ENCODE data around the gene NDFIP1.
"Not testable (repeated sequence)": the region's sequence is repeated elsewhere in the genome, so short reads cannot be mapped to it uniquely, and the experiment has no call there.

NDFIP1 gene

DNA sequence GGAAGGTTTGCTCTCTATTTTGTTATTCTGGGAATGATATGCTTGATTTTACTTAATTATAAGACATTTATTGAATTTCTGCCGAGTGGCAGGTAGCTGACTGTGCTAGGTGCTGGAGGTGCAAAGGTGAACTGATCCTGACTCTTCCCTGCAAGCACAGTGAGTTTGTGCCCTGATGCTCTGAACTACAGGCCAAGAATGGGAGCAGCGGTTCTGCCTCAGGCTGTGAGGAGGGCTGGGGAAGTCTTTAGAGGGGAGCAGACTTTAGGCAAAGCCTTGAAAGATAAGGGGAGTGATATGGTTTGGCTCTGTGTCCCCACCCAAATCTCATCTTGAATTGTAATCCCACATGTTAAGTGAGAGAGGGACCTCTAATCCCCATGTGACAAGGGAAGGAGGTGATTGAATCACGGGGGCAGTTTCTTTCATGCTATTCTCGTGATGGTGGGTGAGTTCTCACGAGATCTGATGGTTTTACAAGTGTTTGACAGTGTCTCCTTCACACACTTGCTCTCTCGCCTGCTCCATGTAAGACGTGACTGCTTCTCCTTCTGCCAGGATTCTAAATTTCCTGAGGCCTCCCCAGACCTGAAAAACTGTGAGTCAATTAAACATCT lies 73.1 kb downstream of the NDFIP1 start:
- in situ Hi-C loops (cut with MboI; ENCODE audit: low sequenced_read_pairs): no loop called here

DNA sequence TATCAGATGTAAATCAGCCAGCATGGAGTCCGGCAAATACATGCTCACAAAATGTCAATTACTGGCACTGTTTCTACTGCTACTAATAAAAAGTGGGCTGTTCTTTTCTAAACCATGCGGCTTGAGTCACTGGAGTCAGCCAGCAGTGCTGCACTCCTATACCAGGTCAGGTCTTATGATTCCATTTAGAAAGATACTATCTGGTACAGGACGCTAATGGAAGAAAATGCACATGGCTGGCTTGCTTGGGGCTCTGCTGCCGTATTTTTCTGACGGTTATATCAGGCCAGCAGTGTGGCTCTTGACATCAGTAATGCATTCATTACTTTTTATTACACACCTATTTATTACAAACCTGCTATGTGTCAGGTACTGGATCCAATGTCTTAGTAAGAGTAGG lies 74.3 kb downstream of the NDFIP1 start:
- in situ Hi-C loops (cut with MboI; ENCODE audit: low sequenced_read_pairs): no loop called here

DNA sequence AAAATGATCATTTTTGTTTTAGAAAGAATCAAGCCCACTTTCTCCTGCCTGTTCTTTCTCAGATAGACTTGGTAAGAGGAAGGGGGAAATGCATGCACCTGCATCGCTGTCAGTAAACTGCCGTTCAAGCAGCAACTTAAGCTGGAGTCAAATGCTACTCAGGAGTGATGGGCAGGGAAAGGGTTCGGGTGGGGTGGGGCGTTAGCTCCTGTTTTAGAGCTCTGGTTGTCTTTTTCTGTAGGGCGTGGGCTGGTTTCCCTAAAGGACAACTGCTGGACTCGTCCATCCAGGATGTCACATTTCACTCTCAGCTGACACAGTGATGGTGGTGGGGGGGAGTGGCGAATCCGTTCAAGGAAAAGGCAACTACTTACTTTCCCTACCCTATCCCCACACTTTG lies 75.0 kb downstream of the NDFIP1 start:
- in situ Hi-C loops (cut with MboI; ENCODE audit: low sequenced_read_pairs): no loop called here

DNA sequence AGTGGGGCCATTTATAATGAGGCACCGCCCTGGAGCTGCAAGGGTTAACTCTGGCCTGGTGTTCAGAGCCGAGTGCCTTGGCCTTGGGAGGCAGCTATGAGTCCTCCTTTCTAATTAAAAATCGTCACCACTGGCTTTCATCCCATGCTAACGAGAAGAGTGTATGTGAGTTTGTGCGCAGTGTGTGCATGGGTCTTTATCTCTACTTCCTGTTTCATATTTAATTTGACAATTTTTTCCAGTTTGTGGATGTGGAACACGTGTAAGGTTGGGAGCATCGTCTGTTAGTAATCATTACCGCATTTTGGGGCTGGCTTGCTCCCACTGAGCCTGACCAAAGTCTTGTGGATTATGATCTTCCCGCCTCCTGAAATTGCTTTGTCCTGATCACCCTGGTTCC lies 76.4 kb downstream of the NDFIP1 start:
- in situ Hi-C loops (cut with MboI; ENCODE audit: low sequenced_read_pairs): no loop called here

DNA sequence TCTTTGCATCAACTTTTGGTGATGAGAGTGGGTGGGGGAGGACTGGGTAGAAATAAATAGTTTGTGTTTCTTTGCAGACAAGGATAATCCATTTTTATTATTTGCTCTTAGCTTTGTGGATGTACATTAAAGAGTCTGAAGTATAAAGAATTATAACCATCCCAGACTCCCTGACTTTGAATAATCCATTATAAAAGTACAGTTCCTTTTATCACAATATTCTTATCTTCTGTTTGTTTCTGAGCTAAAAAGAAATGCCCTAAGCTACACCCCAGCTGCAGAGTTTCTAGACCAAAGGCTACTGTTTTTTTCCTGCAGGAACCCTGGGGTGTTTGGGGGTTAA lies 77.9 kb downstream of the NDFIP1 start:
- in situ Hi-C loops (cut with MboI; ENCODE audit: low sequenced_read_pairs): no loop called here

DNA sequence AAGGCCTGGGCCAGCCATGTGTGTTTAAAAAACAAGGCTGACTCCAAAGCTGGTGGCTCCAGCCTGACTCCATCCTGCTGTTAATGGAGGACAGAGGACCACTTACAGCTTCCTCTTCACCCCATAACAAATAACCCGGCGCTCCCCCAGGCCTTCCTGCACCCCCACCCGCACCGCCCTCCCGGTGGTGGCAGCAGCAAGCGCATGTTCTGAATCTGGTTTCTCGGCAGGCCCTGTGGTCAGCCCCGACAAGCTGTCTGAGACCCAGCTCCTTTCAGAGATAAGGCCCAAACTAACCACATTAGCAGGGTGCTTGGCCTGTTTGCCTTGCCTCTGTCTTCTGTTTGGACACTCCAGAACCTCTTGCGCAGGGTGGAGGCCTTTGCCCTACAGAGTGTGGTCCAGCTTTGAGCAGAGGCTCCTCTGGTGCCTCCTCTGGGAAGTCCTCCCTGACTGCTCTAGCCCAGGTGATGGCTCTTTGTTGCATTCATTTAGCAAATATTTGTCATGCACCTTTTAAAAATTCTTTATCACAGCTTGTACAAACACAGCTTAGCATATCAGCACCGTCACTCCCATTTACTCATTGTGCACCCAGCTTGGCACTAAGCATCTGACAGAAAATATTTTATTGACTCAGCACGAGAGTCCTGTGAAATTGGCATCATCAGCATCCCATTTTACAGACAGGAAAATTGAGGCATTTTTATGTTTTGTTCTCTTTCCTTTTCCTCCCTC lies 78.4 kb downstream of the NDFIP1 start:
- in situ Hi-C loops (cut with MboI; ENCODE audit: low sequenced_read_pairs): no loop called here

DNA sequence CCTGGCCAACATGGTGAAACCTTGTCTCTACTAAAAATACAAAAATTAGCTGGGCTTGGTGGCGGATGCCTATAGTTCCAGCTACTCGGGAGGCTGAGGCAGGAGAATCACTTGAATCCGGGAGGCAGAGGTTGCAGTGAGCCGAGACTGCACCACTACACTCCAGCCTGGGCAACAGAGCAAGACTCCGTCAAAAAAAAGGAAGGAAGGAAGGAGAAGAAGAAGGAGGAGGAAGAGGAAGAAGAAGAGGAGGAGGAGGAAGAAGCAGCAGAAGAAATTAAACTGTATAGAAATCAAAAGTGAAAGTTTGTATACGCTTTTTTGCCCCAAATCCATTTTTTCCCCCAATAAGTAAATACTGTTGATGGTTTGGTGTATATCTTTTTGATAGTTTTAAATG lies 80.1 kb downstream of the NDFIP1 start:
- in situ Hi-C loops (cut with MboI; ENCODE audit: low sequenced_read_pairs): not testable (repeated sequence)

DNA sequence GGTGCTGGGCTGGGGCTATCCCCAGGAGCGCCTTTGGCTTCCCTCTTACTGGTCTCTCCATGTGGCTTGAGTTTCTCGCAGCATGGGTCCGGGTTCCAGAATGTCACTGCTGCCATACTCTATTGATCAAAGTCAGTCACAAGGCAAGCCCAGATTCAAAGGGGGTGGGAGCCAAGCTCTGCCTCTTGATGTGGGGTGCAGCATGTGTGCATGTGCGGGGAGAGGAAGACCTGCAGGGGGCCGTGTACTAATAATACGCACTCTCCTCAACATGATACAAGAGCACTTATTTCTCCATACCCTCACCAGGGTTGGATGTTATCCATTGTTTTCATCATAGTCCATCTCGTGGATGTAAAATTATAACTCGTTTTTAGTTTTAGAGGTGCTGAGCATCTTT lies 81.2 kb downstream of the NDFIP1 start:
- in situ Hi-C loops (cut with MboI; ENCODE audit: low sequenced_read_pairs): no loop called here

DNA sequence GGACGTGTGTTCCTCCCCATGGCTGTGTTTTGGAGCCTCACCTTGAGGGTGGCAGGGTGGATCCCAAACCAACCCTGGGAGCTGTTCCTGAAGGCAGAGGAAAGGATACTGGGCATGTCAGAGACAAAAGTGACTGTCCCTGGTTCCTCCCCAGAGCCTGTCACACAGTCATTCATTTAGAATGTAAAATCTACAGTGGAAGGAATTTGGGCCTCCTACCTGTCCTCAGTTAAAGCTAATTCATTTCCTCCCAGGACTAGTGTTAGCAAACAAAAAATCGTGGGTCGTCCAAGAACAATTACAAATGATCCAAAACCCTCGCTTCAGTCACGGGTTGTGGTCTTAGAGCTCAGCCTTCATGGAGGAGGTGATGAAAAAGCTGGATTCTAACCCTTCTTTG lies 83.2 kb downstream of the NDFIP1 start:
- in situ Hi-C loops (cut with MboI; ENCODE audit: low sequenced_read_pairs): no loop called here

DNA sequence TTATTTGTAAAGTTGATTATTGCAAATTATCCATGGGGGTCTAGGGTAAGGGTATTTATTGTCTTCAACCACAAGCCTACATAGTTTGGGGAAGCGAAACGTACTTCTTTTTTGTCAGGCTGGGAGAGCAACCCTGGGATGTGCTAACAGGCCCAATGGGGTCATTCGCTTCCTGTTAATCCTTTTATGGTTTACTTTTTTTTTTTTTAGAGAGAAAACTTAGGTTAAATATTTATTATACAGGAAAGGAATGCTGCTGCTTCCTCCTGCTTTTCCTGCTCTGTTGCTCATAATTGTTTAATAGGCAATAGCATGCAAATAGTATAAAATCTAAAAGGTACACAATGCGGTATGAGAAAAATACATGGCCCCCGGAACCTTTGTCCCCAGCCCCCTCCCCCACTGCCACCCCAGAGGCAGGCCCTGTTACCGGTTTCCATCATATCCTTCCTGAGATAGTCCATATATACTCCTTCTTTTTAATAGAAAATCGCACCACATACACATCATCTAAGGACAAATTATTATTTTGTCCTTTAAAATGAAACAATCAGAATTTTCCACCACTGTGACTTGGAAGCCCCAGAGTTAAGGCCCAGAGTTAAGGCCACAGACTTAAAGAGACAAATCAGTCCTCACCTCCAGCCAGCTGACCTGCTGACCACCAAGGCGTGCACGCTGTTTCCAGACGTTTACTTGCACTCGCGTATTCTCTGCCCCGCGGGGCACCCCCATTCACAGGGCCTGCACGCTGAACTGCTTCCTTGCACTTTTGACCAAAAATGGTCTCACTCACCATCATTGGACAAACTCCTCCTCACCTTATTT lies 83.9 kb downstream of the NDFIP1 start:
- in situ Hi-C loops (cut with MboI; ENCODE audit: low sequenced_read_pairs): no loop called here

DNA sequence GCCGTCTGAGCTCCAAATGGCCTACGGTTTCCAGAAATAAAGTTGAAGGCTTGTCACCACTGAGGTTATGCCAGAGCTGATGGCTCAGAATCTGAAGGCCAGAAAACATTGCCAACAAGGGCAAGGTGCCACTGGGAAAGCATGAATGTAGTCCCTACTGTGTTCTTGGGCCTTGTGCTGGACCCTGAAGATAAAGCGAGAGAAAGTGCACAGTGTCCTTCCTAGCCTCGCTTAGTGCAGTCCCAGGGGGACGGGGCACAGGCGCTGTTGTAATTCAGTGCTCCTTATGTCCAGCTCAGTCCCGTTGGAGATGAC lies 84.5 kb downstream of the NDFIP1 start:
- in situ Hi-C loops (cut with MboI; ENCODE audit: low sequenced_read_pairs): no loop called here

DNA sequence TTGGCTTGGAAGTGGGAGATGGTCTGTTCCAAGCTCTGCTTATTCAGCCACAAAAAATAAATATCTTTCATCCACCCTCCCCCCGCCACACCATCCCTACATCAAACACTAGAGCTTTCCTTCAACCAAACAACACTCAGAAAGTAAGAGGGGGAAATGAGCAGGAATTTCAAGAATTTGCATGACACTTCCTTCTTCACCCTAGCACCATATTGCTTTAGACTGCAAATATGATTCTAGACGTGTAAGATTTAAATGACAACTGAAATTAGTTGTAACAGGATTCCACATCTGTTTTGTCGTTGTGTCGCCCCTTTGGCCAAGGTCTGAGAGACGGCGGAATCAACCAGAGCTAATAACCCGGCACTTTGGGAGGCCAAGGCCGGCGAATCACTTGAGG lies 88.5 kb downstream of the NDFIP1 start:
- in situ Hi-C loops (cut with MboI; ENCODE audit: low sequenced_read_pairs): no loop called here

DNA sequence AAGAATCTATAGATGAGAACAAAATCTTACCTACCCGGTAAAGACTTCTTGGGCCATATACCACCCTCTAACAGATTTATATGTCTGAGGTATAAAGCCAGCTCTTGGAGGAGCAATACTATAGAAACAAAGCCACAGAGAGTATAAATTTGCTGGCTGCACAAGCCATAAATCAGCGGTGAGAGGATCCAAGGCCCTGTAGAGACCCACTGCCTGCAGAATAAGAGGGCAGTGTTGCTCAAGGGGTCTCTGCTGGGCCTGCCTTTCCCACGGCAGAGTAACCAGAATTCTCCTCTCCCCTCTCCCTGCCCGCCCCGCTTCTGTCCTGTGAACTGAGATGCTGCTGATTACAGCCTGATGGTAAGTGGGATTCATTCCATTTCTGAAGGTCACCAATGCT lies 89.2 kb downstream of the NDFIP1 start:
- in situ Hi-C loops (cut with MboI; ENCODE audit: low sequenced_read_pairs): no loop called here

DNA sequence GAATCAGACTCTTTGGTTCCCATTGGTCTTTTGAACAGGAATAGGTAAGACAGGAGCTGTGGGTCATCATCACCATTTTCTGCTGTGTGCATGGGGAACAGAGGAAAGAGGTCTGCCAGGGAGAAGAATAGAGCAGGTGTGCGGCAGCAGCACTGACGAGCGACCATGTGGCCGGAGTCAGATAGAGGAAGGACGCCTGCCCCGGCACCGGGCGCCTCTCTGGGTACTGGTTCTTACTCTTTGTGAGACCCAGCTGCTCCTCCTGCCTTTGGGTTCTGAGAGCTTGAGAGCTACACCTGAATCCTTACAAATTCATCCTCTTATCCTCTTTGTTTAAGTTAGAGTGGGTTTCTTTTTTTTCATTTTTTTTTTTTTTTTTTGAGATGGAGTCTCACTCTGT lies 90.8 kb downstream of the NDFIP1 start:
- in situ Hi-C loops (cut with MboI; ENCODE audit: low sequenced_read_pairs): no loop called here

DNA sequence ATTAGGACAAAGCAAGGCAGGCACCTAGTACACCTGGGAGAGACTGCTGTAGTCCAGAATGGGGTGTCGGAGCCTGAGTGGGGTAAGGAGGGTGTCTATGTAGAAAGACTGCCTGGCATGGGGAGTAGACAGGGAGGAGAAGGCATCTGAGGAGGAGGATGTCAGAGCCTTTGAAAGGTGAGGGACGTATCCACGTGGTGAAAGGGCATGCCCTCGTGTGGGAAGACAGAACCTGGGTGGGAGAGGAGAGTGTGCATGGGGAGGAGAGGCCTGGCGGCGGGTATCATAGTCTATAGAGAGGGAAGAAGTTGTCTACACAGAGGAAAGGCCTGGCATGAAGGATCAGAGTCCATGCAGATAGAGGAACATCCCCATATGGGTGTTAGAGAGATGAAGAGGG lies 91.8 kb downstream of the NDFIP1 start:
- in situ Hi-C loops (cut with MboI; ENCODE audit: low sequenced_read_pairs): no loop called here

DNA sequence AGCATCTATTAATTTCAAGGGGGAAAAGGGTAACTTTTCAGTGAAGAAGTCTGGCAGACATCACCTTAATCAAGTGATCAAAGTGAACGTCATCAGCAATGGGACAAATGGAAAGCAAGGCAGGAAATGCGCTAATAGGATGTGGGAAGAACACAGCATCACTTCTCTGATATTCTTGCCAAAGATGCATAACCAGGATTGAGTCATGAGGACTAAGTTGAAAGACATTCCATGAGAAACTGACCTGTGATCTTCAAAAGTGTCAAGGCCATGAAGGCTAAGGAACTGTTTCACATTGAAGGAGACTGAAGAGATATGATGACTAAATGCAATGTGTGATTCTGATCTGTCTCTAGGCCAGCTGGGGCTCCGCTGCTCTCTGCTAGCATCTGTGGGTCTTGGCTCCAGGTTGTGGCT lies 92.9 kb downstream of the NDFIP1 start:
- in situ Hi-C loops (cut with MboI; ENCODE audit: low sequenced_read_pairs): no loop called here

DNA sequence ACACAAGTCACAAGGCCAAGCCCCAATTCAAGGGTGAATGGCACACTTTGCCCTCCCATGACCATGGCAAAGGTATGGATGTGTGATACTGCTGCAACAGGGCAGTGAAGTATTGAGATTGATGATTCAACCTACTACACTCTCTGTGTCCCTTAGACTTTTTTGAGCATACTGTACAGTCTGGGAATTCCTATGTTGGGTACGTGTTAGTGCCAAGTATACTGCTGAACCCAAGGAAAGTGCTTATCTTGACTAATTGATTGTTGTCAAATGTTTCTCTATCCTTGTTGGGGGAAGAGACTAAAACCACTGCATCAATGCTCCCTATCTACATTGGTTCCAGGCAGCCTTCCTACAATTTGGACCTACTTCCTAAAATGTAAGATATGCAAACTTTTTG lies 93.7 kb downstream of the NDFIP1 start:
- in situ Hi-C loops (cut with MboI; ENCODE audit: low sequenced_read_pairs): no loop called here
